Stimulated activated CD4-positive, alpha-beta T cell treated with anti-CD3 and anti-CD28 coated beads, Interleukin-1b, Interleukin-23, amount 100 ng/mL, for 4 hours (primary cell): ENCODE data around the gene LINGO3.
"Not testable (repeated sequence)": the region's sequence is repeated elsewhere in the genome, so short reads cannot be mapped to it uniquely, and the experiment has no call there.

ENCODE experiments used
- DNase-seq, 2 donors: peaks; one replicate each; pipeline ENCODE4 v3.0.0-alpha.2; 2020; ENCODE audit warnings: low read depth in 2 of 2

Gene LINGO3

DNA sequence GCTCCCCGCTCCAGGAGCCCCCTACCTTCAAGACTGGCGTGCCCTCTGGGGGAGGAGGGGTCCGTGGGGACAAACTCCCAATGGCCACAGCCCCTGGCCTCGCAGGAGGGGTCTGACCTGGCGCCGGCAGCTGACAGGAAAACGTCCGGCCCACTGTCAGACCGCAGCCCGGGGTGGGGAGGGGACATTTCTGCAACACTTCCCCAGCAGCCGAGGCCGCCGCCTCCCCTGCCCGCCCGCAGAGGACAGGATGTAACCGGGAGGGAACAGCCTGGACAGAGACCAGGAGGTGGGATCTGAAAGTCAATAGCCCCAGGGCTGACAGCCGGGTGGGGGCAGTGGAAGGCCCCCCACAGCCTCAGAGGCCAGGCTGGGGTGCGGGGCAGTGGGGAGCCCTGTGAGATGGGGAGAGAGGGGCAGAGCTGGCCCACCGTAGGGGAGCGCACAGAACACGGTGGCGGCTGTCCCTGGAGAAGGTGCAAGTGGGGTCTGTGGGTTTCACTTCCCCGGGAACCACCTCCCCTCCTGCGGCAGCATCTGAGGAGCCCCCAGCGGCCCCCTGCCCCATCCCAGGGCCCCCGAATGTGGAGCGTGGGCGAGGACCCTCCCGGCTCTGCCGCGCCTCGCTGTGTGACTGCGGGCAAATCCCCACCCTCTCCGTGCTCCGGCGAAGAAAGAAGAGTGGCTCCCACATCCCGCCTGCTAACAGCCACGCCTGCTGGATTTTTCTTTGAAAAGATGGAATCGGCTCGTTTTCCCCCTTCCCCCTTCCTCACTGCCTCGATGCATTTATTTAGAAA is 25.7 kb downstream of the LINGO3 start, which contains the start of gene PEAK3:
PEAK3 (minus strand) TSS at position 114 of the 800 bp plus-strand sequence. CDS start 1,244 bp downstream, outside the sequence.
- DNase-seq = no peak

DNA sequence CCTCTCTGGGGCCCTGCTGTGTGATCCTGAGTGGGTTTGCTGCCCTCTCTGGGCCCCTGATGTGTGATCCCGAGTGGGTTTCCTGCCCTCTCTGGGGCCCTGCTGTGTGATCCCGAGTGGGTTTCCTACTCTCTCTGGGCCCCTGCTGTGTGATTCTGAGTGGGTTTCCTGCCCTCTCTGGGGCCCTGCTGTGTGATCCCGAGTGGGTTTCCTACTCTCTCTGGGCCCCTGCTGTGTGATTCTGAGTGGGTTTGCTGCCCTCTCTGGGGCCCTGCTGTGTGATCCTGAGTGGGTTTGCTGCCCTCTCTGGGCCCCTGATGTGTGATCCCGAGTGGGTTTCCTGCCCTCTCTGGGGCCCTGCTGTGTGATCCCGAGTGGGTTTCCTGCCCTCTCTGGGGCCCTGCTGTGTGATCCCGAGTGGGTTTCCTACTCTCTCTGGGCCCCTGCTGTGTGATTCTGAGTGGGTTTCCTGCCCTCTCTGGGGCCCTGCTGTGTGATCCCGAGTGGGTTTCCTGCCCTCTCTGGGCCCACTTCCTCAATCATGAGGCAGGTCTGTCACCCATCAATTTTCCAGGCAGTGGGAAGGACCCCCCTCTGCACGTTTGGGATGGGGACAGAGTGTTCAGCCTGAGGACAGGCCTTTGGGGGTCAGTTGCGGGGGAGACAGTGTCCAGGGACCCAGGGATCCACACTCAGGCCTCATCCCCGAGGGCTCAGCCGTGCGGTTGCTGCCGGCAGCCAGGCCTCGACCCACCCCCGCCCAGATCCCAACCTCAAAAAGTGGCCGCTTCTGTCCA is 26.5 kb downstream of the LINGO3 start:
- DNase-seq = not testable (repeated sequence)

DNA sequence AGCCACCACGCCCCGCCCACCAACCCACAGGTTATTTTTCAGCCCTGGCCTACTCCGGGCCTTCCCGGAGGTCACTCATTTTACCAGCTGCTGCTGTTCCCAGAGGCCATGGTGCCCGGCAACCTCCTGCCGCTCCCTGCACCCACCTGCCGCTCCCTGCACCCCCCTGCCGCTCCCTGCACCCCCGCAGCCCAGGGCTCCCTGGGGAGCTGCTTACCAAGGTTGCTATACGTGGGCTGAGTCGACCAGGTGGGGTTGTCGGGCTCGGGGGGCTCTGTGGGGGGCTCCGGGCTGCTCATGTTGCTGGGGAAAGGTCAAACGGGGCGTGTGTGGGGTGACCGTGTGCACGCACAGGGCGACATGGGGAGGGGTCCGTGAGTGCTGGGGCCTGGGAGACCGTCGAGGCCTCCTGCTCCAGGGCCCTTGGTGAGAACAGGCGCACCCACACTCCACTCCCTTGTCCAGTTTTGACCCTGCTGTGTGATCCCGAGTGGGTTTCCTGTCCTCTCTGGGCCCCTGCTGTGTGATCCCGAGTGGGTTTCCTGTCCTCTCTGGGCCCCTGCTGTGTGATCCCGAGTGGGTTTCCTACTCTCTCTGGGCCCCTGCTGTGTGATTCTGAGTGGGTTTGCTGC is 27.2 kb downstream of the LINGO3 start:
- no peak for DNase-seq

DNA sequence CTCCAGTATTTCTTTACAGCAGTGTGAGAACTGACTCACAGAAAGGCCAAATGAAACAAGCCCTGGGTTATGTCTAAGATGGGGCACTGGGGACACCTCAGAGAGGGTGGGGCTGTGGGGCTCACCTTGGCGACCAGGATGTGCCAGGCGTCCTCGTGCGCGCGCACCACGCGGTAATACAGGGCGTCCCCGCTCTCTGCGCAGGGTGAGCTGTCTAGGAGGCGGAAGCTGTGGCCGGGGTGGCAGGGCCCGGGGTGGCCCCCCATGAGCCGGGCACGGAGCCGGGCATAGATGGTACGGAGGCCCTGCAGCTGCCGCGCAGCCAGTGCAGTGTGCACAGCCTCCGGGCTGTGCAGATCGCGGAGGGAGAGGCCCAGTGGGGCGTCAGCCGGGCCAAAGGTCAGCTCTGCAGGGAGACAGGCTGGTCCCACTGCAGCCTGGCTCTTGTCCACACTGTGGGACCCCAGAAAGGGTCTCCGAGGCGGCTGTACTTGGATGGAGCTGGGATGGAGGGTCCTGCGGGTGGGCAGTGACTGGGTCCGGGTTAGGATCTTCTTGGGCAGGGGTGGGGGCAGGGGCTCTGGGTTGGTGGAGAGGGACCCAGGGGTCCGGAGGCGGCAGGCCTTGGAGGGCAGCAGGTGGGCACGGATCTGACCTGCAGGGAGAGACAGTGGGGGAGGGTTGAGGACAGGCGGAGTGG is 29.3 kb downstream of the LINGO3 start:
- no peak for DNase-seq

DNA sequence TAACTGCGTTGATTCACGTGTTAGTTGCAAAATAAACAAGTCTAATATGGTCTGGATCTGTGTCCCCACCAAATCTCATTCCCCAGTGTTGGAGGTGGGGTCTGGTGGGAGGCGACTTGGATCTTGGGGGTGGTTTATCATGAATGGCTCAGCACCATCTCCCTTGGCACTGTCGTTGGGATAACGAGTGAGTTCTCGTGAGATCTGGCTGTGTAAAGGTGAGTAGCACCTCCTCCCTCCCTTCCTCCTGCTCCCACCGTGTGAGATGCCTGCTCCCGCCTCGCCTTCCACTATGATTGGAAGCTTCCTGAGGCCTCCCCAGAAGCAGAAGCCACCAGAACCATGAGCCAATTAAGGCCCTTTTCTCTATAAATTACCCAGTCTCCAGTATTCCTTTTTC is 30.8 kb downstream of the LINGO3 start:
- DNase-seq = no peak

DNA sequence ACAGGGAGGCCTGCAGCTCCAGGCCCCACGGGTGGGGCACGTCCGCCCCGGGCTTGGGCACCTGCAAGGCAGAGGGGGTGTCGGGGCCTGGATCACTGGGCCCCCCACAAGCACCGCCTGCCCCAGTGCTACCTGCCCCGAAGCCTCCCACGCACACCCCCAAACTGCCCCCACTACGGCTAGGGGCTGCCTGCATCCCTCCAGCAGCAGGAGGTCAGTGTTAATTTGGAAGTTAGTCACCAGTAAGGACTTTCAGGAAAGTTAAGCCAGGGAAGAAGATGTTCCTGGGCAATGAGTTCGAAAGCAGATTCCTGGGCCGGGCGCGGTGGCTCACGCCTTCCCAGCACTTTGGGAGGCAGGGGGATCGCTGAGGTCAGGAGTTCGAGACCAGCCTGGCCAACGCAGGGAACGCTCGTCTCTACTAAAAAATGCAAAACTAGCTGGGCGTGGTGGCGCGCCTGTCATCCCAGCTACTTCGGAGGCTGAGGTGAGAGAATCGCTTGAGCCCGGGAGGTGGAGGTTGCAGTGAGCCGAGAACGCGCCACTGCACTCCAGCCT is 31.4 kb downstream of the LINGO3 start:
- DNase-seq = no peak

DNA sequence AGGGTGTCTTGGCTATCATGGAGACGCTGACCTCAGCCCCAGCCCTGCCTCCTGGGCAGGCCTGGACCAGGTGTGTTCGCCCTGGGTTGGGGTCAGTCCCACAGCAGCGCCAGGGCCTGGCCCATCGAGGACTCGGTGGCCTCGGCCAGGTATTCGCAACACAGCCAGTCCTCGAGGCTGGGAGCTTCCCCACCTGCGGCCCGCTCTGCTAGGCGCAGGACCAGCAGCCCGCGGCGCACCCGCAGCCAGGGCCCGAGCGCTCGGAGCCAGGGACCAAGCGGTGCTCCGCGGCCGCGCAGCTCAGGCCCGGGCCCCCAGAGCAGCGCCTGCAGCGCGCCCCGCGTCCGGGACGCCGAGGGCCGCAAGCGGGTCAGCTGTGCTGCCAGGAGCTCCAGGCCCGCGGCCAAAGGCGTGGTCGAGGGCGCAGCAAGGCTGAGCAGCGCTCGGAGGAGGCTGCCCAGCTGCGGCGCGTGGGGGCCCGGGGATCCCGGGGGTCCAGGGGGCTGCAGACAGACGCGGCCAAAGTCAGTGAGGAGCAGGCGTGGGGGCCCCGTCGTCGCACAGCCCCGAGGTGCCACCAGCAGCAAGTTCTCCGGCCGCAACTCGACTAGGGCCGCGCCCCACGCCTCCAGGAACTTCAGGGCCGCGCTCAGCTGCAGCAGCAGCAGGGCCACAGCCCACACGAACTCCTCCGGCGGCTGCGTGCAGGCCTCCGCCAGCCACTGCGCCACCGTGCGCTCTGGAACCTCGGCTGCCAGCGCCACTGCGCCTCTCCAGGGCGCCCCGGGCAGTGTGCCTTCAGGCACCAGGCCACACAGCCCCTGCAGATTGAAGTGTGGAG is 32.1 kb downstream of the LINGO3 start:
- DNase-seq = no peak

DNA sequence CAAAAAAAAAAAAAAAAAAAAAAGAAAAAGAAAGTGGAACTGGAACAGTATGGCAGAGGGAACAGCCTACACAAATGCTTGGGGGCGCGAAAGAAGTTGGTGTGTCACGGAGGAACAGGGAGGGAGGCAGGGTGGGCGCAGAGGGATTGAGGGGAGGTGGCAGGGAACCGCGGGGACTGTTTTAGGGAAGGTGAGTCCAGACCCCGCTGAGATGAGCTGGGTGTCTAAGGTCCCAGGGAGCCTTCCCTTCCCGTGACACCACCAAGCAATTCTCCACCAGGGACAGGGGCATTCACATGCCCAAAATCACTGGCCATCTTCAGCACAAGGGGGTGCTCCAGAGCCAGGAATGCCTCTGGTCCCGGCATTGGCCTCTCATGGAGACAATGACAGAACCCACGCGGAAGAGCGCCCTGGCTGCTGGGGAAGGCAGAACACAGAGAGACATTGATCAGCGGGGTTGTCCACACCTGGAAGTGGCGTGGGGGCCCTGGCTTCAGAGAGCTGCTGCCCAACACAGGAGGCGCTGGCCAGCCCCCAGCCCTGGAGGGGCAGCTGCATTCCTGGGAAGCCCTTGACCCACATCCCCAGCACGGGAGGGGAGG is 32.9 kb downstream of the LINGO3 start:
- no peak for DNase-seq

DNA sequence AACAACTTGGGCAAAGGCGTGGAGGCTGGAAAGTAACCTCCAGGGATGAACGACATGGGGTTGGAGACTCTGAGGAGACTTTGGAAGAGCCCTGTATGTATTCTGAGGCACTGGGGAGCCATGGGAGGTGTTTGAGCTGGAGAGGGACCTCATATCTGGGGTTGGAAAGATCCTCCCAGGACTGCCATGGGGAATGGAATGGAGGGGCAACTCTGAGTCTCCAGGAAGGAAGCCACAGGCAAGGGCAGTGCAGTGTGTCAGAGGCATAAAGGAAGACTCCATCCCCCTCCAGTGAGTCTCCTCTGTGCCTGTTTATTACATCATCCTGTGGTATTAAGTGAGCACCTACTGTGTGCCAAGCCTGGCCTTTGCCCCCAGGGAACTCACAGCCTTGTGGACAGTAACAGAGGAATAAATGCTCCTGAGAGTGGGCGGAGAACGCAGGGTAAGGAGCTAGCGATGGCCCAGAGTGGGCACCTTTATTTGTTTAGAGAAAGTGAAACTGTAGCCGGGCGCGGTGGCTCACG is 33.7 kb downstream of the LINGO3 start:
- no peak for DNase-seq

DNA sequence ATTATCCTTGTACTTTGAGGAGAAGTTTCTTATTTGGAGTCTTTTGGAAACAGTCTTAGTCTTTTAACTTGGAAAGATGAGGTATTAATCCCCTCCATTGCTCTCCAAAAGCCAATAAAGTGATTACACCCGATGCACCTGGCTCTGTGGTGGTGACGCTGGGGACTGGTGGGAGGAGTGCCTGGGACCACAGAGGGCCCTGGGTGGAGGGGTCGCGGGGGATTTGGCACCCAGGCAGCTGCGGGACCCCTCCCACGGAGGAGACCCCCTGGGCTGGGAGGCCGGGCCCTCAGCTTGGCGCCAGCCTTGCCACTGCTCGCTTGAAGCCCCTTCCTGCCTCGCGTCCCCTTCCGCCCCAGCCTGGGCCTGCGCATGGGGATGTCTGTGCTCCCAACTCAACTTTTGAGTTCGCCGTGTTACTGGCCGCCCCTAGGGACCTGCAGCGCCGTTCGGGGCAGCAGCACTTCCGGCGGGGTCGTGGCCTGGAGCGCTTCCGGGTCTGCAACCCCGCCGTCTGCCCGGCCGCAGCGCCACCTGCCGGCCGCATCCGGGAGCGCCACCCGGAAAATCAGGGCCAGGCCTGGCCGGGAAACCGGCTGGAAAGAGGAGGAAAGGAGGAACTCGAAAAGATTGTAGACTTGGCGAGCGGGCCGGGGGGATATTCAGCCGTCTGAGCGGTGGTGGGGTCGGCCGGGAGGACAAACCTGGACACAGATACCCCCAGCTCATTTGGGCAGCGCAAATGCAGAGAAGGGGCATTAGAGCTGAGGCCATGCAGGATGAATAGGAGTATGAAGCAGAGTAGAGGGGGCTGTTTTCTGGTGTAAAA is 34.4 kb downstream of the LINGO3 start:
- DNase-seq = peak in 1 of 2 donors; percentile 68

DNA sequence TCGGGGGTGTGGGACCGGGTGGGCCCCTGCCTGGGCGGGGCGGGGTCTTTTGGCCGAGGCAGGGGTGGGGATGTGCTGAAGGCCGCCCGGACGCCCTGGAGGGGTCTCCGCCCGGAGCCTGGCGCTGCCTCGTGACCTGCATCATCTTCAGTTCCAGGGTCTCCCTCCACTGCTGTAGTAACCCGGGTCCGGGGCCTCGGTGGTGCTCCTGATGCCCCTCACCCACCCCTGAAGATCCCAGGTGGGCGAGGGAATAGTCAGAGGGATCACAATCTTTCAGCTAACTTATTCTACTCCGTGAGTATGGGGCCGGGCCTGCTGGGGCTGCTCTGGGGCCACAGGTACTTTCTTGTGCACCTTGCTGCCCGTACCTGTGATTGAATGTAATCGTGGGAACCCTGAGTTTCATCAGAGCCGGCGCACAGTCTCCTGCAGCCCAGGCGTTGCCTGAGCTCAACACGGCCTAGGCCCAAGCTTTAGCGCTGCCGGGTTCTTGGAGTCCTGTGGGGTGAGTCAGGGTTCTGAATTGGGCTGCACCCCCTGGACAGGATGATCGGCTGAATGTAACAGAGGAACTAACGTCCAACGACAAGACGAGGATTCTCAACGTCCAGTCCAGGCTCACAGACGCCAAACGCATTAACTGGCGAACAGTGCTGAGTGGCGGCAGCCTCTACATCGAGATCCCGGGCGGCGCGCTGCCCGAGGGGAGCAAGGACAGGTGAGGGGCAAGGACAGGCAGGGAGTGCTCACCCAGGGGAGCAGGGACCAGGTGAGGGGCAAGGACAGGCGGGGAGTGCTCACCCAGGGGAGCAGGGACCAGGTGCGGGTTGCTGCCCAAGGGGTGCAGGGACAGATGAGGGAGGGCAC is 36.5 kb downstream of the LINGO3 start:
- no peak for DNase-seq

DNA sequence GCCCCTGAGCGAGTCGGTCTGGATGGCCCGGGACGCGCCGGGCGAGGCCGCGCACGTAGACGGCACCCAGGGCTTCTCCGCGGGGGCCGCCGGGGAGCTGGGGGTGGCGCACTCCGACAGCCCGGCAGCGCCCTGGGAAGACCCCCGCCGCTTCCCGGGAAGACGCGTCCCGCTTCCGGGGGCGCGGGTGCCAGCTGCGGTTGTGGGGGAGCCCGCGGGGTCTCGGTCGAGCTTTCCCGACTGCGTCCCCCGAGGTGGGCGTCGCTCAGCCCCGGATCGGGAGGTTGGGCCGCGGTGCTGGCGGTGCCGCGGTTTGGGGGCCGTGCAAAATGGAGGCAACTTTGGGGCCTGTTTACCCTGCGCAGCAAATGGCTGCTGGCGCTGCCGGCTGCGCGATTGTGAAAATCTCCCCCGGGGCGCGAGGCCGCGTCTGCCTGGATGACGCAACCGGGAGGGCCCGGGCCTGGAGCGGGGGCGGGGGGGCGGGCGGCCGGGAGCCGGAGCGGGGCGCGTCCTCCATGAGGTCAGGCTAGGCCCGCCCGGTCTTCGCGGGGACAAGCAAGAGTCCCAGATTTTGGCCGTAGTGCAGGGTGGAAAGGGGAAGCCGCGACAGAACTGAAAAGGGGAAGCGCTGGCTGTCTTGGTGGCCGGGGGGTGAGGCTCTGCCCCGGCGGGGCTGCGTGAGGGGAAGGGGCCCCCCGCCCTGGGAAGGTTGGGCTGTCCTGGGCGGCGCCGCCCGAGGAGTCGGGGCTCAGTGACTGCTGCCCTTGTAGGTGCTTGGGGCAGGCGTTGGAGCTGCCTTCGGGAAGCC is 37.3 kb downstream of the LINGO3 start:
- peak; percentile 62 to 68 for DNase-seq

DNA sequence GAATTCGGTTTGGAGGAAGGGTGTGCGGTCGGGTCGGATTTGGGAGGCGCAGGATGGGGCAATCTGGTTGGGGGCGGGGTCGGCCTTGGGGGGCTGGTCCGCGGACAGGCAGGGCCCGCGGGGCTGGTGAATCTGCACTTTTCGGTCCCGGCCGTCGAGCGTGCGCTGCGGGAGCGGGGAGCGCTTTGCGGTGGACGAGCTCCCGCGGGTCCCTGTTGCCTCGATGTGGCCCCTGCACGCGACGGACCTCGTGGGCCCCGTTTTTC is 37.9 kb downstream of the LINGO3 start:
- DNase-seq = peak in 1 of 2 donors; percentile 44

DNA sequence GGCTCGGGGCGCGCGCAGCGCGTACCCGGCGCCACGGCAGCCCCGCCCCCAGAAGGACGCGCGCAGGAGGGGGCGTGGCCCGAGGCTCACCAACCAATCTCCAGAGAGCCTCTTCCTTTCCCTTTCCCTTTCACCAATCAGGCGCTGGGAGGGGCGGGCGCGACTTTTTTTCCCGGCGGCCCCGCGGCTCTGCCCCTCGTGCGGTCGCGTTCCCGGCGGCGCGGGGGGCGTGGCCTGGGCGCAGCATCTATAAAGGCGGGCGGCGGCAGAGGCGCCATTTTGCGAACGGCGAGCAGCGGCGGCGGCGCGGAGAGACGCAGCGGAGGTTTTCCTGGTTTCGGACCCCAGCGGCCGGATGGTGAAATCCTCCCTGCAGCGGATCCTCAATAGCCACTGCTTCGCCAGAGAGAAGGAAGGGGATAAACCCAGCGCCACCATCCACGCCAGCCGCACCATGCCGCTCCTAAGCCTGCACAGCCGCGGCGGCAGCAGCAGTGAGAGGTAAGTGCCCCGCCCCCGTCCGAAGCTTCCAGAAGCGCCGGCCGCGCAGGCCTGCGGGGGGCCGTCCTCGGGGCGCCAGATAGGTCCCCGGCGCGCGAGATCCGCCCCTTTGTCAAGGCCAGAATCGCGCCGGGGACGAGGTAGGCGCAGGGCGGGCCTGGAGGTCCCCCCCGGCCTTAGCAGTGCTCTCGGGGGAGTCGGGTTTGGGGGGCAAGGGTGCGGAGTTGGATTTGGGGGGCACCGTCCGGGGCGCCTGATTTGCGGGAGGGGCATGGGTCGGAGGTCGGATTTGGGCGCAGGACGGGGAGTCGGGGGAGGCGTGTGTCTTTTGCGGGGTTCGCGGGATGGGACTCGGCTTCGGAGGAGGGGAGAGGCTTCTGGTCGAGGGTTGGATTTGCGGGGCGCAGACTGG is 38.5 kb downstream of the LINGO3 start:
- peak; percentile 98 to 99 for DNase-seq

DNA sequence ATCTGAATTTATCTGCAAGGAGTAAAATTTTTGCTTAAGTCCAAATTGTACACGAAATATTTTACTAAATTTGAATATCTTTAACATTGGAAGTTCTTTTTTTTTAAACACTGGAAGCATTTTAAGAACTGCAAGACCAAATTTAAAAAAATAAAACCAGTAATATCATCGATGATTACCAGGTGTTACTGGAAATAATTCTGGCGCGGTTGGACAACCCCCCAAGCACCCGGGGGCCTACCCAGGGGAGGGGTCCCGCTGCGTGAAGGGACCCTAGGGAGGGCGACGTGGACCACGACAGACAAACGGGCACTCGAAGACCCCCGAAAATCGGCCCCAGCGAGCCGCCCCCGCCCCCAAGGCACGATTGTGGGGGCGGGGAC is 39.1 kb downstream of the LINGO3 start:
- DNase-seq = no peak

DNA sequence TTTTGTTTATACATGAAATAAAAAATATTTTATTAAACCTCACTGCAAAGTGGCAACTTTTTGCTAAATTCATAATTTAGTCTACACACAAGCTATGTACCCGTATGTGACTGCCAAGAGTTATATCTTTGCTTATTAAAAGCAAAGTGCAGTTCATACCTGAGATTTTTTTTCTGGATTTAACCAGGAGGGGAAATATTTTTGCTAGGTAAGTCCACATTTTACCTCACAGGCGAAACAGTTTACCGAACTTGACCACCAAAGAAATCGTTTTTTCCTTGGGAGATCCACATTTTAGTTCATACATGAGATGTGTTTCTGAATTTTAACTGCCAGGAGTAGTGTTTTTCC is 39.5 kb downstream of the LINGO3 start:
- no peak for DNase-seq
